ENCODE data around the gene ZNF148. TPM values are rescaled to one million over a fixed set of nuclear protein-coding genes. Genes with fewer than 3 reads are reported as not detected.

Gene ZNF148
- total RNA-seq, 2 donors from 2014 or later: 27.1 to 35.1 TPM

DNA sequence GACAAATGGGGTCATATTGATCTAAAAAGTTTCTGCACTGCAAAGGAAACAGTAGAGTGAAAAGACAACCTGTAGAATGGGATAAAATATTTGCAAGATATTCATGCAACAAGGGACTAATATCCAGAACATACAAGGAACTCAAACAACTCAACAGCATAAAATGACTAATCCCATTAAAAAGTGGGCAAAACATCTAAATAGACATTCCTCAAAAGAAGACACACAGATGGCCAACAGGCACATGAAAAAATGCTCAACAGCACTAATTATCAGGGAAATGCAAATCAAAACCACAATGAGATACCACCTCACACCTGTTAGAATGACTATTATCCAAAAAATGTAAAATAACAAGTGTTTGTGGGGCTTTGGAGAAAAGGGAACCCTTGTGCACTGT lies 171.4 kb downstream of the ZNF148 start:
- Histone ChIP-seq H3K27ac (no peak overlapping the region), H3K4me3 (no peak overlapping the region), H3K36me3 (no peaks in the 10 kb centered on the region), H3K9me3 (no peaks in the 10 kb centered on the region), H3K27me3 (replicated peaks; ENCODE audit: insufficient read depth) (no peaks in the 10 kb centered on the region), H3K4me1 (ENCODE audit: control insufficient read depth in 1 of 2, low read depth in 2 of 2) (no peaks in the 10 kb centered on the region)
- DNase-seq (ENCODE audit: low spot score): no peak
- no peak for ATAC-seq (ENCODE audit: insufficient number of reproducible peaks, low FRiP score, low read depth)
- TF ChIP-seq, protein P1, sequence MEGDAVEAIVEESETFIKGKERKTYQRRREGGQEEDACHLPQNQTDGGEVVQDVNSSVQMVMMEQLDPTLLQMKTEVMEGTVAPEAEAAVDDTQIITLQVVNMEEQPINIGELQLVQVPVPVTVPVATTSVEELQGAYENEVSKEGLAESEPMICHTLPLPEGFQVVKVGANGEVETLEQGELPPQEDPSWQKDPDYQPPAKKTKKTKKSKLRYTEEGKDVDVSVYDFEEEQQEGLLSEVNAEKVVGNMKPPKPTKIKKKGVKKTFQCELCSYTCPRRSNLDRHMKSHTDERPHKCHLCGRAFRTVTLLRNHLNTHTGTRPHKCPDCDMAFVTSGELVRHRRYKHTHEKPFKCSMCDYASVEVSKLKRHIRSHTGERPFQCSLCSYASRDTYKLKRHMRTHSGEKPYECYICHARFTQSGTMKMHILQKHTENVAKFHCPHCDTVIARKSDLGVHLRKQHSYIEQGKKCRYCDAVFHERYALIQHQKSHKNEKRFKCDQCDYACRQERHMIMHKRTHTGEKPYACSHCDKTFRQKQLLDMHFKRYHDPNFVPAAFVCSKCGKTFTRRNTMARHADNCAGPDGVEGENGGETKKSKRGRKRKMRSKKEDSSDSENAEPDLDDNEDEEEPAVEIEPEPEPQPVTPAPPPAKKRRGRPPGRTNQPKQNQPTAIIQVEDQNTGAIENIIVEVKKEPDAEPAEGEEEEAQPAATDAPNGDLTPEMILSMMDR (IDR thresholded peaks at IDR 0.05): no peak

DNA sequence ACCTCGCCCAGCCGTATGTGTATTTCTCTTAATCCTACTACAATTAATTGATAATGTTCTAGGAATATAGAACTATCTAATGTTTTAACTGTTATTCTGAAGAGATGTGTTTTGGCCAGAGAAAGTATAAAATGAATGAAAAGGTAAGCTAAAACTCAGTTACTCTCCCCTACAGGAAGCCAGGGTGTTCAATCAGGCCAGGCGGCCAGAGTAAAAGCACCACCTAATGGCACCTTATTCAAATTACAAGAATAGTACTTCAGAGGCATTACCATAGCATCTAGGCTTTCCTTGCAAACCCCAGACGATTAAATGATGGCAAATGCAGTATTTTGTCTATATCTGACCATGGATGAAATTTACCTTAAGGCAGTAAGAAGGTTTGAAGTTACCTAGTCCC lies 172.9 kb downstream of the ZNF148 start:
- Histone ChIP-seq H3K4me3 (no peak overlapping the region), H3K27me3 (replicated peaks; ENCODE audit: insufficient read depth) (no peaks in the 10 kb centered on the region), H3K4me1 (ENCODE audit: control insufficient read depth in 1 of 2, low read depth in 2 of 2) (no peaks in the 10 kb centered on the region), H3K9me3 (no peaks in the 10 kb centered on the region), H3K36me3 (no peaks in the 10 kb centered on the region), H3K27ac (no peak overlapping the region)
- ATAC-seq (ENCODE audit: insufficient number of reproducible peaks, low FRiP score, low read depth) (no peak), DNase-seq (ENCODE audit: low spot score) (no peak)
- TF ChIP-seq, protein P1 (IDR thresholded peaks at IDR 0.05): no peak

DNA sequence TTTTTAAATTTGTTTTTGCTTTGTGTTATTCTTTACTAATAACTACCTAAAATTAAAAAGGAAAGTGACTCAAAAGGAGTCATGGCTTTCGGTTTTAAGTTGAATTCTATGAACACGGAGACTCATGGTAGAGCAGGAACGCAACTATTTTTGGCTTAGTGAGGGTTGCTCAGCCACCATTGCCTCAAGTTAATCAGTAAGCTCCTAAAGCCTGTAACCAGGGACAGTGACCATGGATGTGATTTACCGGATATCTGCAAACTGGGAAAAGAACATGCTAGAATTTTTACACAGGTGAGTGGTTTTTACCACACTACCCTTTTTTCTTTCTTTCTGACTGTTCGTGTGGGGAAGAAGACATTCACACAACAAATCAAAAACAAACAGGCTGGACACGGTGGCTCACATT lies 174.4 kb downstream of the ZNF148 start:
- ATAC-seq (ENCODE audit: insufficient number of reproducible peaks, low FRiP score, low read depth) (no peak), DNase-seq (ENCODE audit: low spot score) (no peak)

DNA sequence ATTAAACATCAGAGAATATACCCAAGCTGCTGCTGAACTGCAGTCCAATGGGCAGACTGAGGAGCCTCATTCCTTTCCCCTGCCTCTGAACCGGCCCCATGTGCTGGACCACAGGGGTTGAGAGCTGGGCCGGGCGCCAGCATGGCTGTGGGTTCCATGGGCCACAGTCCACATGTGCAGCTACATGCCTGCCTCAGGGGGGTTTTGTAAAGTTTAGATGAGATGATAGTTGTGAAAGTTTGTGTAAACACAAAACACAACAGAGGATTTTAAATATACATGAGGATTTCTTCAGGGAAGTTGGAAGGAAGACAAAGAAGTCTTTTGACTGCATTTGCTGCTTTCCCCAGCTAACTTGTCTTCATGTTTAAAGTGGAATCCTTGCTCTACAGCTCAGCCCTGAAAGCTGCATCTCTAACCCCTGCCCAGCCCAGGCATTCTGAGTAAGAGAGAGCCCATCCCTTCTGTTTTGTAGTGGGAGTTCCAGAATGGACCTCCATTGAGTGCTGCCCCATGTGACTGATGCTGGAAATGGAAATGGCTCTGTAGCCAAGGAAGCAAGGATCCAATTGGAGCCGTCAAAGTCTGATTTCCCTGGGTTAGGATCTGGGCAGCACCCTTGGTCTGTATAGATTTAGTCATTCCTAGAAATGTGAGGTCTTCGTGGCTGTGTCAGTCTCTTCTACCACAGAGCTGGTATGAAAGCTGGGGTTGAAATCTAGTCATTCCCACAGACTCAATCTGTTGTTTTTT lies 180.1 kb downstream of the ZNF148 start:
- DNase-seq (ENCODE audit: low spot score): no peak

More for the DNA sequence above, 174.4 kb downstream of the ZNF148 start:
- Histone ChIP-seq H3K4me3 (no peak overlapping the region), H3K9me3 (no peaks in the 10 kb centered on the region), H3K27ac (no peak overlapping the region), H3K36me3 (no peaks in the 10 kb centered on the region), H3K4me1 (ENCODE audit: control insufficient read depth in 1 of 2, low read depth in 2 of 2) (no peaks in the 10 kb centered on the region), H3K27me3 (replicated peaks; ENCODE audit: insufficient read depth) (no peaks in the 10 kb centered on the region)
- TF ChIP-seq, protein P1 (IDR thresholded peaks at IDR 0.05): no peak

DNA sequence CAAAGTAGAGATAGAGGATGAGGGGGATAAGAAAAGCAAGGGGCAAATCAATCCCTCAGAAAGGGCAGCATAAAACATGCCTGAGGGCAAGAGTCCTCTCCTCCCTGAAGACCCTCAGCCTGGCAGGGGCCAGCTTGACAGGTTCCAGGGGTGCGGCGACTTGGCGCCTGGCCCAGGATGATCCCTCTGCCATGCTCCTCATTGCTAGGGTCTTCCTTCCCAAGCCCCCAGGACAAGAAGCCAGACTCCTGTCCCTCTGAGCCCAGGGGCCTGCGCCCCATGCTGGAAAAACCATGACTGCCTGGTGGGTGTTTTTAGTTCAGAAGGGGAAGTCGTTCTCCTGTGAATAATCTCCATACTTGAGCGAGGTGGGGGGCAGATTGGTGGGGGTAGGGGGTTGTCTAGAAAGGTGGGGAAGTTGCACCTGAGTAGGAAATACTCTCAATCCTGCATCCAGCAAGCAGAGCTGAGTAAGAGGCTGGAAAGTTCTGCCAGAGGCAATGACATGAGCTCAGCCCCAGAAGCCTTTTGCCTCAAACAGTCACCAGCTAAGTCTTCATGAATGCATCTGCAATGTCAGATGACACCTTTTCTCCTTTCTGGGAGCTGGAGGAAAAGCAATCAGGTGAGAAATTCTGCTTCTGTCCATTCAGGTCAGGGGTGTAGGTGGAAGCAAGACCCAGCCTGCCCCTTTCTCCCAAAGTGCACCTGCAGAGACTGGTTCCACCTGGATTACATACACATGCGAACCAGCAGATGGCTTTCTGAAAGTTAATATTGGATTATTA lies 180.9 kb downstream of the ZNF148 start:
- H3K36me3 ChIP-seq: no peaks in the 10 kb centered on the region
- H3K4me1 ChIP-seq (ENCODE audit: control insufficient read depth in 1 of 2, low read depth in 2 of 2): no peaks in the 10 kb centered on the region
- no peaks in the 10 kb centered on the region for H3K27me3 ChIP-seq (replicated peaks; ENCODE audit: insufficient read depth)
- ATAC-seq (ENCODE audit: insufficient number of reproducible peaks, low FRiP score, low read depth) (no peak), DNase-seq (ENCODE audit: low spot score) (no peak)
- H3K4me3 ChIP-seq: no peak overlapping the region
- H3K27ac ChIP-seq: no peak overlapping the region
- TF ChIP-seq, protein P1 (IDR thresholded peaks at IDR 0.05): no peak
- no peaks in the 10 kb centered on the region for H3K9me3 ChIP-seq

More for the DNA sequence above, 180.1 kb downstream of the ZNF148 start:
- H3K9me3 ChIP-seq: no peaks in the 10 kb centered on the region
- no peak for ATAC-seq (ENCODE audit: insufficient number of reproducible peaks, low FRiP score, low read depth)
- no peaks in the 10 kb centered on the region for H3K27me3 ChIP-seq (replicated peaks; ENCODE audit: insufficient read depth)
- TF ChIP-seq, protein P1 (IDR thresholded peaks at IDR 0.05): no peak
- H3K36me3 ChIP-seq: no peaks in the 10 kb centered on the region
- H3K27ac ChIP-seq: no peak overlapping the region
- H3K4me3 ChIP-seq: no peak overlapping the region
- no peaks in the 10 kb centered on the region for H3K4me1 ChIP-seq (ENCODE audit: control insufficient read depth in 1 of 2, low read depth in 2 of 2)

Data from thoracic aorta (tissue), 2 donors.